Endothelial cell of hepatic sinusoid (primary cell): ENCODE data around the gene KRTAP10-12.
"Not testable (repeated sequence)": the region's sequence is repeated elsewhere in the genome, so short reads cannot be mapped to it uniquely, and the experiment has no call there.

Experiments
- in situ Hi-C: cut with HindIII; loops from 2 replicates; pipeline ENCODE4 v1.10.0; 2017; ENCODE audit warnings: low sequenced_read_pairs

The KRTAP10-12 gene

GRCh38 chr21:44666401-44667320, 30.3 kb upstream of the KRTAP10-12 start, which contains the start of gene KRTAP12-2:
Gene KRTAP12-2 (minus strand): TSS chr21:44666927. CDS start chr21:44666886, 41 bp downstream.
- in situ Hi-C loops: no loop called here

- in situ Hi-C loops: no loop called here
These were observed 29.4 kb upstream of the KRTAP10-12 start for GRCh38 chr21:44667612-44668011.

- in situ Hi-C loops: no loop called here
These were observed 26.1 kb upstream of the KRTAP10-12 start for GRCh38 chr21:44670642-44671432.

- in situ Hi-C loops: no loop called here
These were observed 25.1 kb upstream of the KRTAP10-12 start for GRCh38 chr21:44671911-44672310.

- in situ Hi-C loops: no loop called here
These were observed 19.1 kb upstream of the KRTAP10-12 start for GRCh38 chr21:44677881-44678280.

DNA sequence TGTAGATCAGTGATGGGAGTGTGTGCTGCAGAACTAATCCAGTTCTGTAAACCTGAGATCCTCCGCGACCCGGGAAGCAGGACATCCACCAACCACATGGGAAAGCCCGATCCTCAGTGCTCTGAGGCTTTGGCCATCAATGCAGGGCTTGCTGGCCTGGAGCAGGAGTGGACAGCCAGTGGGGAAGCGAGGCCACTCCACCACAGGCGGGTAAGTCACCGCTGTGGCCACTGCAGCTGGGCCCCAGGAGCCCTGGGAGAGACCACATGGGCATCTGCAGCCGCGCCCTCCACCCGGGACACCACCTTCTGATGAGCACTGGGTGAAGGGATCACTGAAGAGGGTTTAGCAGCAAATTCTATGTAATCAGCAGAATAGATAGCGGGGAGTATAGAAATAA, 15.8 kb upstream of the KRTAP10-12 start:
- in situ Hi-C loops: no loop called here

DNA sequence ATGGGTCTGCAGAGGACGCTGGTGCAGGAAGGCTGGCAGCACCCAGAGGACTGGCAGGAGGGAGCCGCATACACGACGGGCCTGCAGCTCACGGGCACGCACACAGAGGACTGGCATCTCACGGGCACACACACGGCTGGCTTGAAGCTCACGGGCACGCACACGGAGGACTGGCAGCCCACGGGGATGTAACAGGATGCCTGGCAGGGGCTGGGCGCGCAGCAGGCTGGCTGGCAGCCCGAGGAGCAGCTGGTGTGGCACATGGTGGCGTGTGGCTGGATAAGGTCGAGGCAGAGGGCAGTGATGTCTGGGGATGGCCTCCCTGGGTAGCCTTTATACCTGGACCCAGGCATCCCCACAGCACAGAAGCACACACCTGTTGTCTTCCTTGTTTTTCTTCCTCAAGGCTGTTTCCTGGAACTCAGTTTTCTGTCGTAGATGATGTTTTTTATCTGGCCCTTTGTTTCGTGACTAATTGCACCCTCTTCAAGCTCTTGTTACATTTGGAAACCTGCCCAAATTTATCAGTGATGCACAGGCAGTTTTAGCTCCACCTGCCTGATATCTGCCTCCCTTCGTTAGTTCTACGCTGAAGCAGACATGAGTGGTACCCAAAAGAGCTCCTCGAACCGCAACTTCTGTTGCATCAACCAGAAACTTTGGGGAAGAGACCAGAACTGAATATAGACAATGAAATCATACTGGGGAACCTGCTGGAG, 15.0 kb upstream of the KRTAP10-12 start, which contains the start of gene KRTAP12-1:
Gene KRTAP12-1, minus strand, starts transcription at position 303 of the 719 bp plus-strand sequence. Its CDS starts 40 bp downstream, at position 263.
- in situ Hi-C loops: no loop called here

- in situ Hi-C loops: no loop called here
These were observed 14.3 kb upstream of the KRTAP10-12 start for GRCh38 chr21:44682580-44683151.

GRCh38 chr21:44684077-44684476, 12.9 kb upstream of the KRTAP10-12 start:
- in situ Hi-C loops: no loop called here

DNA sequence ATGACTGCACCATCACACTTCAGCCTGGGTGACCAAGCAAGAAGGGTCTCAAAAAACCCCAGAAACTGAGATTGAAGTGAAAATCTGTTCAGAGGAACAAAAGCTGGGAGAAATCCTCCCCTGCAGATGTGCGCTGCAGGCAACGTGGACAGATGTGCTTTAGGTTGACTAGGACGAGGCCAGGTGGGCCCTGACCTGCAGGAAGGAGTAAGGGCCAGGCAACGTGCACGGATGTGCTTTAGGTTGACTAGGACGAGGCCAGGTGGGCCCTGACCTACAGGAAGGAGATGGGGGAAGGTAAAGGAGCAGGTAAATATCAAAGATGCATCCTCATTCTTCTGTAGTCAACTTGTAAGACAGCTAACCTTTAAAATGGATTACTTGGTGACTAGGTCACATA, 12.5 kb upstream of the KRTAP10-12 start:
- in situ Hi-C loops: no loop called here

GRCh38 chr21:44685050-44685449, 11.9 kb upstream of the KRTAP10-12 start:
- in situ Hi-C loops: not testable (repeated sequence)

GRCh38 chr21:44686000-44686781, 10.8 kb upstream of the KRTAP10-12 start:
- in situ Hi-C loops: no loop called here

- in situ Hi-C loops: no loop called here
These were observed 10.0 kb upstream of the KRTAP10-12 start for GRCh38 chr21:44686843-44687561.

GRCh38 chr21:44687671-44688070, 9.3 kb upstream of the KRTAP10-12 start:
- in situ Hi-C loops: no loop called here

DNA sequence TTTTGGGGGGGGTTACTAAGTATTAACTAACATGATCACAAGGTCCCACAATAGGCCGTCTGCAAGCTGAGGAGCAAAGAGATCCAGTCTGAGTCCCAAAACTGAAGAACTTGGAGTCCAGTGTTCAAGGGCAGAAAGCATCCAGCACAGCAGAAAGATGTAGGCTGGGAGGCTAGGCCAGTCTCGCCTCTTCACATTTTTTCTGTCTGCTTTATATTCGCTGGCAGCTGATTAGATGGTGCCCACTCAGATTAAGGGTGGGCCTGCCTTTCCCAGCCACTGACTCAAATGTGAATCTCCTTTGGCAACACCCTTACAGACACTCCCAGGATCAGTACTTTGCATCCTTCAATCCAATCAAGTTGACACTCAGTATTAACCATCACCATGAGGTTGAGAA, 7.2 kb upstream of the KRTAP10-12 start:
- in situ Hi-C loops: loop anchor here (5.0 kb wide), 1 partner anchor 37 kb away; the partner anchor contains the start of gene KRTAP12-4

GRCh38 chr21:44691686-44692085, 5.3 kb upstream of the KRTAP10-12 start:
- in situ Hi-C loops: loop anchor here (5.0 kb wide), 1 partner anchor 39 kb away; the partner anchor contains the start of gene KRTAP12-4

DNA sequence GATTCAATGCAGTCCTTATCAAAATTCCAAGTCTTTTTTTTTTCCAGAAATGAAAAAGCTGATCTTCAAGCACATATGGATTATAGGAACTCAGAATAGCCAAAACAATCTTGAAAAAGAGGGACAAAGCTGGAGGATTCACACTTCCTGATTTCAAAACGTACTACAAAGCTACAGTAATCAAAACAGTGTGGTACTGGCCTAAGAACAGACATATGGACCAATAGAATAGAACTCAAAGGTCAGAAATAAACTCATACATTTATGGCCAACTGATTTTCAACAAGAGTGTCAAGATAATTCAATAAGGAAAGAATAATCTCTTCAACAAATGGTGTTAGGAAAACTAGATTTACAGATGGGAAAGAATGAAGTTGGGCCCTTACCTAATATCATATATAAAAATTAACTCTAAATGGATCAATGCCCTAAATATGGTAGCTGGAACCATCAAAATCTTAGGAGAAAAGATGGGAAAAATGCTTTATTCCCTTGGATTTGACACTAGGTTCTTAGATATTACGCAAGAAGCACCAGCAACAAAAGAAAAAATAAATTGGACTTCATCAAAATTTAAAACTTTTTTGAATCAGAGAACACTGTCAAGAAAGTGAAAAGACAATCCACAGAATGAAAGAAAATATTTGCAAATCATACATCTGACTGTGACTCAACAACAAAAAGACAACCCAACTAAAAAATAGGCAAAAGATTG, 4.0 kb upstream of the KRTAP10-12 start:
- in situ Hi-C loops: loop anchor here (5.0 kb wide), 1 partner anchor 41 kb away; the partner anchor contains the start of gene KRTAP12-4

GRCh38 chr21:44694776-44695175, 2.2 kb upstream of the KRTAP10-12 start:
- in situ Hi-C loops: loop anchor here (5.0 kb wide), 1 partner anchor 42 kb away; the partner anchor contains the start of gene KRTAP12-4
